ENCODE measurements around the gene RBM27.
"Not testable (repeated sequence)": the region's sequence is repeated elsewhere in the genome, so short reads cannot be mapped to it uniquely, and the experiment has no call there.

The RBM27 gene

DNA sequence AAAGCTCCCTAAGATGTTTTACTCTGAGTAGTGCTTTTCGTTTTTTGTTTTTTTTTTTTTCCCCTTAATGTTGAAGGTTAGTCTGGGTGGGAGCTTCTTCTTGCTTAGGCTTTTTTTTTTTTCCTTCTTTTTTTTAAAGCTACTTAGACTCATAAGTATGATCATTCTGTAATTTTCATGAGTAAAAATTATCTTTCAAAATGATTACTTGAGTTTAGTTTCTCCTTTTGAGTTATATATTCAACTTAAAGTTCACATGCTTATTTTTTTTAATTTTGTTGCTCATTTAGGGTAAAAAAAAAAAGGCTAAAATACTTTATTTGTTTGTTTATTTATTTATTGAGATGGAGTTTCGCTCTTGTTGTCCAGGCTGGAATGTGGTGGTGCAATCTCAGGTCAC, 2.9 kb downstream of the RBM27 start:
- no peak for FAIRE-seq

DNA sequence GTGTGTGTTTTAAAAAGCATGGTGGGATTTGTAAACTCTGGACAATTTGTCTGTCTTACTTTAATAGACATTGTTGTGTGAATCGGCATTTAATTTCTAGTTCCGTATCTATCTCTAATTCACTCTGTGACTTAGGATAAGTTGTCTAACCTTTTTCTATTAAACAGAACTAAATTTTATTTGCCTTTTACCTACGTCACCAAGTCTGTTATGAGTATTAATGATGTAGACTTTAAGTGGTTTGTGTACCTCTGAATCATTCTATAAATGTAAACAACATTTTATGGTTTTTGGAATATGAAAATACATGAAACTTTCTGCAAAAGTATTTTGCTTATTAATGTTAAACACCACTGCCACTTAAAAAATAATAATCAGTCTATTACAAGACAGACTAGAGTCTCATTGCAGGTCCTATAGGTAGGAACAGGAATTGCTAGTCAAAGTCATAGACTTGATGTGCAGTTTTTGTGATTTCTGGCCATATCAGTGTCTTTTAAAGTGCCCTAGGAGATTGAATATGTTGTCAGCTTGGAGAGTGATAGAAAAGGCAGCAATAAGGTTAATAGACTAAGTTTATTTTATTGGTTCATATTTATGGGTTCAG, 5.6 kb downstream of the RBM27 start:
- FAIRE-seq: no peak

- no peak for FAIRE-seq
Observed at GRCh38 chr5:146209714-146210113, 6.3 kb downstream of the RBM27 start.

- FAIRE-seq: not testable (repeated sequence)
Observed at GRCh38 chr5:146210810-146211209, 7.4 kb downstream of the RBM27 start.

- FAIRE-seq: peak; percentile 82
Observed at GRCh38 chr5:146213210-146213826, 9.9 kb downstream of the RBM27 start.

GRCh38 chr5:146214881-146215280, 11.5 kb downstream of the RBM27 start:
- not testable (repeated sequence) for FAIRE-seq

GRCh38 chr5:146218168-146218567, 14.8 kb downstream of the RBM27 start:
- FAIRE-seq: no peak

DNA sequence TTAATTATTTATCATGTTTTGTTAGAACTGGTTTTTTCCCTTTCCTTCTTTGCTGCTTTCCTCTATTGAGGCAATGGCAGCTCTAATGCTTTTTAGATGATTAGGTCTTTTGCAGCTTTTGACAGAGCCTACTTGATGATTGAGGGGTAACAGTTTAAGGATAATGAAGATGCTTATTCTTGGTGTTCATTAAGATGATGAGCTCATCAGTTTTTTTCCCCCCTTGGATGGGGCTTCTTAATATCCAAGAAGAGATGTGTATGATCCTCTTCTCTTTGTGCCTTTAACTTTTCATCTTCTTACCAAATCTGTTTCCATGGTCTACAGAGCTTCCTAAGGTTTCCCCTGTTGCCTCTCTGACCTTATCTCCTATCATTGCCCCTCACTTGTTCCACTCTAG, 15.8 kb downstream of the RBM27 start:
- no peak for FAIRE-seq

DNA sequence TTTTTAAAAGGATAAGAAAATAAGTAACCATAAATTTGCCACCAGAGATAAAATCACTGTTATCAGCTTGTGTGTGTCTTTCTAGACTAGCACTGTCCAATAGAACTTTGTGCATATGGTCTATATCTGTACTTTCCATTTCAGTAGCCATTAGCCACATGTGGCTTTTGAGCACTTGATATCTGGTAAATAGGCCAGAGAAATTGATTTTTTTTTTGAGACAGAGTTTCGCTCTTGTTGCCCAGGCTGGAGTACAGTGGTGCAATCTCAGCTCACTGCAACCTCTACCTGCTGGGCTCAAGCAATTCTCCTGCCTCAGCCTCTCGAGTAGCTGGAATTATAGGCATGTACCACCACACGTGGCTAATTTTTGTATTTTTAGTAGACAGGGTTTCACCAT, 17.8 kb downstream of the RBM27 start:
- no peak for FAIRE-seq

DNA sequence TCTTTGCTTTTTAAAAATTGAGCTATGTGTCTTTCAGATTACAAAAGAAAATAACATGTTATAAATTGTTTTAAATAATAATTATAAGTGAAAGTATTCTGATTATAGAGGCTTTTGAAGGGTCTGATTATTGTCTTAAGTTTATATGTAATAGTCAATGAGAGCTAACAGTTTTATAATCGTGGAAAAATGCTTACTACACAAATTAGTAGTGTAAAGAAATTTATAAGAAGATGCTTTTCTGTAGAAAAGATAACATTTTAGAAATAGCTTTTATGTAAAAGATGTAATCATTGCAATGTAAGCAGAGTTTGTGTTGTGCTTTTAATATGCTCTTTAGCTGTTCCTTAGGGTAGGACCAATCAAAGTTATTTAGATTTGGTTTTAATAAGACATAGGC, 18.6 kb downstream of the RBM27 start:
- FAIRE-seq: peak; percentile 62

DNA sequence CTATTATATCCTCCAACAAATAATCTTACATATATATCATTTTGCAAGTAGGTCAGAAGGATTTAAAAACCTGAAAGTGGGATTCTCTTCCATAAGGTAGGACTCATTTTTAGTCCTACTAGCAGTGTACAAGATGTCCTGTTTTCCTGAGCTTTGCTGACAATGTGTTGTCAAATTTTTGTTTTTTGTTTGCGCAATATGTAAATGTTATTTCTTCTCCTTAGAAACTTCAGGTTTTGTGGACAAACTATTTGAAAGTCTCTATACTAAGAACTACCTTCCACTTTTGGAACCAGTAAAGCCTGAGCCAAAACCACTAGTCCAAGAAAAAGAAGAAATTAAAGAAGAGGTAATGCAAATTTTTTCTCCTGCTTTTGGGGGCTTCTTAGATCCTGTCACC, 19.8 kb downstream of the RBM27 start:
- no peak for FAIRE-seq

- no peak for FAIRE-seq
Observed at GRCh38 chr5:146229222-146229621, 25.8 kb downstream of the RBM27 start.

DNA sequence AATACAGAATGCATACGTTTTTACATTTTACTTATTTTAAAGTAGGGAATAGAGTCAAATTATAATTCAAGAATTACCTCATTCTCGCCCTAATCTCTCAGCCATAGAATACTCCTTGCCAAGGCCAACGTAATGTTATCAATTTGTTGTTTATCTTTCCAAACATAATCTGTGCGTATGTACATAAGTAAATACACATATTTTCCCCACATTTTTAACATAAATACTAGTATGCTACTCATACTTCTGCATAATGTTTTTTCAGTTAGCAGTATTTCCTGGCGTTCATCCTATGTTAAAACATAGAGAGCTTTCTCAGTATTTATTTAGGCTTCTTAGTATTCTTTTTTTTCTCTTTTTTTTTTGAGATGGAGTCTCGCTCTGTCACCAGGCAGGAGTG, 28.8 kb downstream of the RBM27 start:
- FAIRE-seq: no peak

DNA sequence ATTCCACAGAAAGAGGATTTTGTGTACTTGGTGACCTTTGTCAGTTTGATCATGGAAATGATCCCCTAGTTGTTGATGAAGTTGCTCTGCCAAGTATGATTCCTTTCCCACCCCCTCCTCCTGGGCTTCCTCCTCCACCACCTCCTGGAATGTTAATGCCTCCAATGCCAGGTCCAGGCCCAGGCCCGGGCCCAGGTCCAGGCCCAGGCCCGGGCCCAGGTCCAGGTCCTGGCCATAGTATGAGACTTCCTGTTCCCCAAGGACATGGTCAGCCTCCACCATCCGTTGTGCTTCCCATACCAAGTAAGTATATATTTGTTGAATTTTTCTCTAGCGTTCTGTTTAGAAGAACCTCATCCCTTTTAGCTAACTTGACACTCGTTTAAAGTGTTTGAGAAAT, 30.0 kb downstream of the RBM27 start:
- FAIRE-seq: no peak

DNA sequence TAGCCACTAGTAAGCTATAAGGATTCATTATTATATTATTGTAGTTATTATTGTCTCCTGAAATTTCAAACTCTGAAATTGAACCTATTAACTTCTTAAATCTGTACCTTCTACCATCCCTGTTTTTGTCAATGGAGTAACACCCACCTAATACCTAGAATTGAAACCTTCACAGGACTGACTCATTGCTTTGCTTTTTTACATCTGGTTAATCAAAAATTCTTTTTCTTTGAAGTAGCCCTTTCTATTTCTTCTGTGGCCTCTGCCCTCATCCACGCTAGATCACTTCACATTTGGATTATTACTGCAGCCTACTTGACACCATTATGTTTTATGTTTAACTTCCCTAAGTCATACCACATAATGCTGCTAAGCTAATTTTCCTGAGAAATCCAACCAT, 35.6 kb downstream of the RBM27 start:
- FAIRE-seq: no peak

DNA sequence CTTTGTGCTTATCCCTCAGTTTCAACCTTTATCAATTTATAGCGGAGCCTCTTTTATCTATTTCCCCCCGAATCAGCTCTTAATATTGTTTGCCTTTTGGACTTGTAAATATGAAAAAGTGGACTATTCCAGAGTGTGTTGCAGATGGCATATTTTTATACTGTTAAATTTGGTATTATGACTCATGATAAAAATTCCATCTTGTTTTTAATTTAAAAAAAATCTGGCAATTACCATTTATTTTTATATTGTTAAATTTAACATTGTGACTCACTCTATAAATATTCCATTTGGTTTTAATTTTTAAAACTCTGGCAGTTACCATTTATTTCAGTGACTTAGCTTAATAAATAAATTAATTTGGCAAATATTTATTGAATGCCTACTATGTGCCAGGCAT, 37.5 kb downstream of the RBM27 start:
- FAIRE-seq: peak; percentile 73

- no peak for FAIRE-seq
Observed at GRCh38 chr5:146243247-146243646, 39.8 kb downstream of the RBM27 start.

DNA sequence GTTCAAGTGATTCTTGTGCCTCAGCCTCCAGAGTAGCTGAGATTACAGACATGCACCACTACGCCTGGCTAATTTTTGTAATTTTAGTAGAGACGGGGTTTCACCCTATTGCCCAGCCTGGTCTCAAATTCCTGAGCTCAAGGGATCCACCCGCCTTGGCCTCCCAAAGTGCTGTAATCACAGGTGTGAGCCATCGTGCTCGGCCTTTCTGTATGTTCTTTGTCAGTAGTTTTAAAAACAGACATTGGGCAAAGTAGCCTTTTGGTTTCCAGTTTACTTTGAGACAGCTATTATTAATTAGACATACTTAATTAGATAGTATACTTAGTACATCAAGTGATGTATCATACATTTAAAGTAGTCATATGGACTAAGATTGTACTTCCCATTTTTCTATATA, 45.2 kb downstream of the RBM27 start:
- no peak for FAIRE-seq

GRCh38 chr5:146249801-146250200, 46.4 kb downstream of the RBM27 start:
- FAIRE-seq: no peak

Data from islet of Langerhans (tissue), 1 donor.